WTC11 (cell line): ENCODE data around the gene SOX5. TPM values are rescaled to one million over a fixed set of nuclear protein-coding genes. Genes with fewer than 3 reads are reported as not detected.

Experiments
- ATAC-seq: fragments of 200-7000 bp; cut with Tn5 transposase; 2 replicates; pipeline ENCODE4 v1.10.0; 2021; ENCODE audit warnings: mild to moderate bottlenecking, moderate library complexity
- CTCF ChIA-PET: fragments of 300-600 bp; sonication (Branson Sonifier 250); formaldehyde crosslinking; loops from one replicate; lab custom pipeline; 2021; ENCODE audit warnings: antibody characterized with exemption; lab: Charles Lee
- POLR2A ChIA-PET: fragments of 350-600 bp; sonication (Branson Sonifier 250); formaldehyde crosslinking; loops from one replicate; lab custom pipeline; 2021; ENCODE audit warnings: antibody characterized with exemption; lab: Charles Lee
- DNase-seq: peaks from one replicate; pipeline ENCODE4 v3.0.0; 2021; ENCODE audit warnings: low spot score
- H3K27ac Mint-ChIP-seq: 2 replicates; pipeline ENCODE4 v1.8.0; 2021; ENCODE audit warnings: mixed read lengths
- H3K27me3 Mint-ChIP-seq: 2 replicates; pipeline ENCODE4 v1.8.0; 2021; ENCODE audit warnings: low read depth, mild to moderate bottlenecking, moderate library complexity, mixed read lengths
- H3K36me3 Mint-ChIP-seq: 2 replicates; pipeline ENCODE4 v1.8.0; 2021; ENCODE audit warnings: mixed read lengths
- H3K4me1 Mint-ChIP-seq: 2 replicates; pipeline ENCODE4 v1.8.0; 2022; ENCODE audit warnings: mixed read lengths
- H3K4me3 Mint-ChIP-seq: 2 replicates; pipeline ENCODE4 v1.8.0; 2021; ENCODE audit warnings: mild to moderate bottlenecking, moderate library complexity, mixed read lengths
- H3K9me3 Mint-ChIP-seq: 2 replicates; pipeline ENCODE4 v1.8.0; 2021; ENCODE audit warnings: mixed read lengths
- AR ChIP-seq: fragments of 250-450 bp; sonication (Bioruptor Pico); IDR thresholded peaks from 2 replicates; pipeline ENCODE4 v1.9.0; 2021; ENCODE audit warnings: mild to moderate bottlenecking
- CREB1 ChIP-seq: sonication (generic); formaldehyde crosslinking; IDR thresholded peaks from 2 replicates; pipeline ENCODE4 v1.8.0; 2023; ENCODE audit warnings: mild to moderate bottlenecking, missing genetic modification reagents
- E2F1 ChIP-seq: sonication (generic); formaldehyde crosslinking; IDR thresholded peaks from 2 replicates; pipeline ENCODE4 v1.8.0; 2022; ENCODE audit warnings: mild to moderate bottlenecking, missing genetic modification reagents
- ETV6 ChIP-seq: sonication (generic); formaldehyde crosslinking; IDR thresholded peaks from 2 replicates; pipeline ENCODE4 v1.8.1; 2022; ENCODE audit warnings: mild to moderate bottlenecking, missing genetic modification reagents
- GRHL2 ChIP-seq: fragments of 250-450 bp; sonication (Bioruptor Pico); IDR thresholded peaks from 2 replicates; pipeline ENCODE4 v1.8.0; 2022; ENCODE audit warnings: mild to moderate bottlenecking, moderate library complexity; ENCODE audit not compliant: insufficient replicate concordance, severe bottlenecking
- KAT7 ChIP-seq: sonication (generic); formaldehyde crosslinking; IDR thresholded peaks from 2 replicates; pipeline ENCODE4 v1.8.1; 2023; ENCODE audit warnings: missing genetic modification reagents, mild to moderate bottlenecking, borderline replicate concordance
- MLX ChIP-seq: sonication (generic); formaldehyde crosslinking; IDR thresholded peaks from 2 replicates; pipeline ENCODE4 v1.8.1; 2023; ENCODE audit warnings: mild to moderate bottlenecking, missing genetic modification reagents, moderate library complexity
- NFE2L1 ChIP-seq: sonication (generic); formaldehyde crosslinking; IDR thresholded peaks from 2 replicates; pipeline ENCODE4 v1.8.1; 2023; ENCODE audit warnings: missing genetic modification reagents
- PREB ChIP-seq: sonication (generic); formaldehyde crosslinking; IDR thresholded peaks from 2 replicates; pipeline ENCODE4 v1.8.1; 2022; ENCODE audit warnings: mild to moderate bottlenecking, missing genetic modification reagents, moderate library complexity, borderline replicate concordance
- SMAD3 ChIP-seq: sonication (generic); formaldehyde crosslinking; IDR thresholded peaks from 2 replicates; pipeline ENCODE4 v1.8.0; 2022; ENCODE audit warnings: missing genetic modification reagents, mild to moderate bottlenecking, borderline replicate concordance
- SOX15 ChIP-seq: fragments of 250-450 bp; sonication (Bioruptor Pico); IDR thresholded peaks from 2 replicates; pipeline ENCODE4 v1.9.0; 2021; ENCODE audit warnings: mild to moderate bottlenecking
- TEAD4 ChIP-seq: sonication (generic); formaldehyde crosslinking; IDR thresholded peaks from 2 replicates; pipeline ENCODE4 v1.8.0; 2022; ENCODE audit warnings: mild to moderate bottlenecking, missing genetic modification reagents
- USF1 ChIP-seq: sonication (generic); formaldehyde crosslinking; IDR thresholded peaks from 2 replicates; pipeline ENCODE4 v1.8.0; 2022; ENCODE audit warnings: mild to moderate bottlenecking, missing genetic modification reagents
- ZMAT4 ChIP-seq: fragments of 250-450 bp; sonication (Bioruptor Pico); IDR thresholded peaks from 2 replicates; pipeline ENCODE4 v1.9.0; 2021; ENCODE audit warnings: mild to moderate bottlenecking
- ZNF121 ChIP-seq: sonication (generic); formaldehyde crosslinking; IDR thresholded peaks from 2 replicates; pipeline ENCODE4 v1.8.0; 2023; ENCODE audit warnings: missing genetic modification reagents
- ZNF396 ChIP-seq: fragments of 250-450 bp; sonication (Bioruptor Pico); IDR thresholded peaks from 2 replicates; pipeline ENCODE4 v1.8.0; 2021; ENCODE audit warnings: mild to moderate bottlenecking, moderate library complexity, borderline replicate concordance
- ZNF416 ChIP-seq: fragments of 250-450 bp; sonication (Bioruptor Pico); IDR thresholded peaks from 2 replicates; pipeline ENCODE4 v1.9.0; 2021; ENCODE audit warnings: mild to moderate bottlenecking, inconsistent platforms
- ZNF532 ChIP-seq: fragments of 250-450 bp; sonication (Bioruptor Pico); IDR thresholded peaks from 2 replicates; pipeline ENCODE4 v1.9.0; 2021; ENCODE audit warnings: mild to moderate bottlenecking, borderline replicate concordance
- total RNA-seq: library from RNA; stranded (reverse); gene quantifications from 3 replicates; pipeline ENCODE4 v1.2.3, GENCODE V29; 2021

The SOX5 gene
- total RNA-seq, 1 experiment from 2014 or later, result 2.3 TPM

GRCh38 chr12:23893611-23894010, 55.9 kb downstream of the SOX5 start:
- H3K27ac Mint-ChIP-seq, result no peak overlapping the region
- TF ChIP-seq ETV6 (CRISPR knock-in tag), result no peak
- no peak for TF ChIP-seq NFE2L1
- TF ChIP-seq PREB (CRISPR knock-in tag), result no peak
- no peak for TF ChIP-seq SMAD3 (CRISPR knock-in tag)
- TF ChIP-seq CREB1 (CRISPR knock-in tag), result no peak
- no peak for TF ChIP-seq ZNF416 (CRISPR knock-in tag)
- TF ChIP-seq TEAD4 (CRISPR knock-in tag), result no peak
- no peak for TF ChIP-seq ZMAT4
- TF ChIP-seq, all 79 proteins: peak for 0
- POLR2A ChIA-PET, result no interaction called here
- H3K4me3 Mint-ChIP-seq, result no peak overlapping the region
- ATAC-seq (no peak), DNase-seq (no peak)
- H3K27me3 Mint-ChIP-seq, result no peaks in the 10 kb centered on the region
- CTCF ChIA-PET, result no interaction called here
- peaks cover 13% of the 10 kb centered on the region for H3K4me1 Mint-ChIP-seq
- no peaks in the 10 kb centered on the region for H3K9me3 Mint-ChIP-seq
- no peaks in the 10 kb centered on the region for H3K36me3 Mint-ChIP-seq

- no peak for TF ChIP-seq SMAD3 (CRISPR knock-in tag)
- TF ChIP-seq KAT7 (CRISPR knock-in tag), result no peak
- no peak for TF ChIP-seq GRHL2 (CRISPR knock-in tag)
- no peak for TF ChIP-seq MLX (CRISPR knock-in tag)
- no peak for TF ChIP-seq E2F1 (CRISPR knock-in tag)
- TF ChIP-seq SOX15, result no peak
- TF ChIP-seq ZNF532 (CRISPR knock-in tag), result no peak
- no peak for TF ChIP-seq ZNF396 (CRISPR knock-in tag)
- no peak for TF ChIP-seq ZNF121
- TF ChIP-seq USF1 (CRISPR knock-in tag), result no peak
- TF ChIP-seq AR (CRISPR knock-in tag), result no peak
- Mint-ChIP-seq H3K36me3 (no peaks in the 10 kb centered on the region), H3K27me3 (no peaks in the 10 kb centered on the region), H3K9me3 (no peaks in the 10 kb centered on the region), H3K27ac (no peak overlapping the region), H3K4me3 (no peak overlapping the region), H3K4me1 (peaks cover 8% of the 10 kb centered on the region)
- ChIA-PET CTCF (no interaction called here), POLR2A (no interaction called here)
- DNase-seq (no peak), ATAC-seq (no peak)
These were observed 58.4 kb downstream of the SOX5 start for GRCh38 chr12:23891115-23891514.
